ENCODE results near the gene UBR3. TPM values are rescaled to one million over a fixed set of nuclear protein-coding genes. Genes with fewer than 3 reads are reported as not detected.
"Not testable (repeated sequence)": the region's sequence is repeated elsewhere in the genome, so short reads cannot be mapped to it uniquely, and the experiment has no call there.

Gene UBR3
- total RNA-seq, 2 experiments from 2014 or later = 13.6 to 15.3 TPM

- H3K27ac Mint-ChIP-seq = no peak overlapping the region
- peaks cover 2% of the 10 kb centered on the region for H3K27me3 Mint-ChIP-seq (ENCODE audit: low read depth)
- H3K4me3 Mint-ChIP-seq = no peak overlapping the region
- no peak for DNase-seq
- peaks cover 6% of the 10 kb centered on the region for H3K9me3 Mint-ChIP-seq
- H3K36me3 Mint-ChIP-seq (ENCODE audit: low read depth) = no peaks in the 10 kb centered on the region
- CTCF ChIA-PET = no interaction called here
- H3K4me1 Mint-ChIP-seq (ENCODE audit: low read depth) = no peaks in the 10 kb centered on the region
- intact Hi-C loops (cut with micrococcal nuclease) = no loop called here
These were observed 288.4 kb downstream of the UBR3 start for GRCh38 chr2:170115501-170116229.

GRCh38 chr2:170118641-170119040 lies 291.4 kb downstream of the UBR3 start:
- CTCF ChIA-PET = no interaction called here
- no peaks in the 10 kb centered on the region for H3K4me1 Mint-ChIP-seq (ENCODE audit: low read depth)
- H3K27me3 Mint-ChIP-seq (ENCODE audit: low read depth) = peaks cover 2% of the 10 kb centered on the region
- no peaks in the 10 kb centered on the region for H3K36me3 Mint-ChIP-seq (ENCODE audit: low read depth)
- no peak for DNase-seq
- H3K4me3 Mint-ChIP-seq = no peak overlapping the region
- no peak overlapping the region for H3K27ac Mint-ChIP-seq
- intact Hi-C loops (cut with micrococcal nuclease) = no loop called here
- H3K9me3 Mint-ChIP-seq = peaks cover 2% of the 10 kb centered on the region

GRCh38 chr2:170119326-170119725 lies 292.1 kb downstream of the UBR3 start:
- CTCF ChIA-PET; H3K9me3 Mint-ChIP-seq; intact Hi-C loops (cut with micrococcal nuclease); H3K4me1 Mint-ChIP-seq (ENCODE audit: low read depth); H3K36me3 Mint-ChIP-seq (ENCODE audit: low read depth); H3K4me3 Mint-ChIP-seq; H3K27ac Mint-ChIP-seq; DNase-seq; H3K27me3 Mint-ChIP-seq (ENCODE audit: low read depth): not testable (repeated sequence)

- no peak for DNase-seq
- no peaks in the 10 kb centered on the region for H3K4me1 Mint-ChIP-seq (ENCODE audit: low read depth)
- peaks cover 6% of the 10 kb centered on the region for H3K27me3 Mint-ChIP-seq (ENCODE audit: low read depth)
- intact Hi-C loops (cut with micrococcal nuclease) = no loop called here
- H3K9me3 Mint-ChIP-seq = no peaks in the 10 kb centered on the region
- H3K36me3 Mint-ChIP-seq (ENCODE audit: low read depth) = no peaks in the 10 kb centered on the region
- CTCF ChIA-PET = no interaction called here
- H3K27ac Mint-ChIP-seq = no peak overlapping the region
- no peak overlapping the region for H3K4me3 Mint-ChIP-seq
These were observed 294.4 kb downstream of the UBR3 start for GRCh38 chr2:170121689-170122088.

GRCh38 chr2:170122883-170123547 lies 295.8 kb downstream of the UBR3 start:
- no peak overlapping the region for H3K4me3 Mint-ChIP-seq
- H3K27ac Mint-ChIP-seq = no peak overlapping the region
- CTCF ChIA-PET = no interaction called here
- intact Hi-C loops (cut with micrococcal nuclease) = no loop called here
- no peaks in the 10 kb centered on the region for H3K9me3 Mint-ChIP-seq
- DNase-seq = no peak
- H3K27me3 Mint-ChIP-seq (ENCODE audit: low read depth) = peaks cover 15% of the 10 kb centered on the region
- H3K36me3 Mint-ChIP-seq (ENCODE audit: low read depth) = no peaks in the 10 kb centered on the region
- H3K4me1 Mint-ChIP-seq (ENCODE audit: low read depth) = no peaks in the 10 kb centered on the region

GRCh38 chr2:170123593-170123992 lies 296.3 kb downstream of the UBR3 start:
- no peak overlapping the region for H3K4me3 Mint-ChIP-seq
- H3K27ac Mint-ChIP-seq = no peak overlapping the region
- intact Hi-C loops (cut with micrococcal nuclease) = no loop called here
- H3K27me3 Mint-ChIP-seq (ENCODE audit: low read depth) = peaks cover 20% of the 10 kb centered on the region
- no peaks in the 10 kb centered on the region for H3K36me3 Mint-ChIP-seq (ENCODE audit: low read depth)
- CTCF ChIA-PET = no interaction called here
- H3K9me3 Mint-ChIP-seq = no peaks in the 10 kb centered on the region
- no peaks in the 10 kb centered on the region for H3K4me1 Mint-ChIP-seq (ENCODE audit: low read depth)
- no peak for DNase-seq

- intact Hi-C loops (cut with micrococcal nuclease); H3K9me3 Mint-ChIP-seq; H3K4me1 Mint-ChIP-seq (ENCODE audit: low read depth); DNase-seq; H3K4me3 Mint-ChIP-seq; CTCF ChIA-PET; H3K27ac Mint-ChIP-seq; H3K36me3 Mint-ChIP-seq (ENCODE audit: low read depth): not testable (repeated sequence)
- peaks cover 24% of the 10 kb centered on the region for H3K27me3 Mint-ChIP-seq (ENCODE audit: low read depth)
These were observed 299.0 kb downstream of the UBR3 start for GRCh38 chr2:170126138-170126728.

Other genes with a start within 250 kb of the UBR3 start
- gene PPIG, start 243.1 kb upstream of the UBR3 start, total RNA-seq = 10 to 100 TPM; 53.4 to 56.6 TPM
- gene CFAP210, start 133.0 kb upstream of the UBR3 start, total RNA-seq = not detected
- 1 to 10 TPM; 1.2 TPM for gene PHOSPHO2, start 133.0 kb upstream of the UBR3 start, total RNA-seq
- gene KLHL23, start 93.6 kb upstream of the UBR3 start, total RNA-seq = 1 to 10 TPM; 2.7 to 3.0 TPM
- 100 to 1,000 TPM; 122 to 129 TPM for gene SSB, start 28.6 kb upstream of the UBR3 start, total RNA-seq
- gene METTL5, start 2.5 kb upstream of the UBR3 start, total RNA-seq = 100 to 1,000 TPM; 111 to 116 TPM